Mesenchymal stem cell (in vitro differentiated cells and primary cell): ENCODE data around the gene ATP13A3.
A peak's percentile ranks its signal among the peaks of the same experiment; 100 is the strongest.
"Not testable (repeated sequence)": the region's sequence is repeated elsewhere in the genome, so short reads cannot be mapped to it uniquely, and the experiment has no call there.

Experiments used
- DNase-seq: peaks from one replicate; pipeline ENCODE4 v3.0.0-alpha.2; 2013
- H2AFZ ChIP-seq: one replicate; pipeline ENCODE4 v1.6.1; 2013; ENCODE audit warnings: low read depth, mild to moderate bottlenecking, control low read depth, inconsistent platforms, low read length, moderate library complexity
- H2AK5ac ChIP-seq: 2 replicates; pipeline ENCODE4 v1.6.1; 2013; ENCODE audit warnings: low read length, moderate library complexity, mild to moderate bottlenecking, inconsistent platforms; ENCODE audit not compliant: severe bottlenecking
- H2BK120ac ChIP-seq: one replicate; pipeline ENCODE4 v1.6.1; 2013; ENCODE audit warnings: low read depth, mild to moderate bottlenecking, inconsistent platforms, low read length, moderate library complexity
- H2BK12ac ChIP-seq, 2 experiments: one replicate each; pipeline ENCODE4 v1.6.1; 2013; ENCODE audit warnings: inconsistent platforms in 2 of 2, low read length in 2 of 2, mild to moderate bottlenecking in 2 of 2, moderate library complexity in 2 of 2, control low read depth in 1 of 2
- H2BK15ac ChIP-seq: one replicate; pipeline ENCODE4 v1.6.1; 2013; ENCODE audit warnings: mild to moderate bottlenecking, low read depth, inconsistent platforms; ENCODE audit not compliant: poor library complexity, severe bottlenecking
- H2BK5ac ChIP-seq: 2 replicates; pipeline ENCODE4 v1.6.1; 2013; ENCODE audit warnings: low read depth, mild to moderate bottlenecking, low read length, control low read depth, inconsistent platforms; ENCODE audit not compliant: poor library complexity, severe bottlenecking
- H3K14ac ChIP-seq, 2 experiments: one replicate each; pipeline ENCODE4 v1.6.1; 2013; ENCODE audit warnings: inconsistent platforms in 2 of 2, low read length in 2 of 2, control low read depth in 1 of 2, mild to moderate bottlenecking in 1 of 2, moderate library complexity in 1 of 2
- H3K18ac ChIP-seq, 2 experiments: one replicate each; pipeline ENCODE4 v1.6.1; 2013; ENCODE audit warnings: inconsistent platforms in 2 of 2, low read length in 2 of 2, control low read depth in 1 of 2, low read depth in 1 of 2, mild to moderate bottlenecking in 1 of 2
- H3K23ac ChIP-seq, 2 experiments: one replicate each; pipeline ENCODE4 v1.6.1; 2013; ENCODE audit warnings: inconsistent platforms in 2 of 2, low read length in 2 of 2, mild to moderate bottlenecking in 2 of 2, moderate library complexity in 2 of 2, control low read depth in 1 of 2
- H3K27ac ChIP-seq: 2 replicates; pipeline ENCODE4 v1.5.1; 2013; ENCODE audit warnings: mild to moderate bottlenecking, moderate library complexity, low read length, control low read depth, inconsistent platforms; ENCODE audit not compliant: poor library complexity, severe bottlenecking
- H3K27me3 ChIP-seq, 2 experiments: 2 replicates each; pipeline versions ENCODE4 v1.6.1 to v1.7.0; 2013; ENCODE audit warnings: low read length in 2 of 2, mild to moderate bottlenecking in 2 of 2, moderate library complexity in 2 of 2, control low read depth in 1 of 2, inconsistent platforms in 1 of 2; ENCODE audit not compliant: control insufficient read depth in 1 of 2, insufficient read depth in 1 of 2
- H3K36me3 ChIP-seq, 2 experiments: 2 replicates each; pipeline versions ENCODE4 v1.6.1 to v1.7.0; 2013; ENCODE audit warnings: low read length in 2 of 2, control low read depth in 1 of 2, inconsistent platforms in 1 of 2, low read depth in 1 of 2, mild to moderate bottlenecking in 1 of 2; ENCODE audit not compliant: insufficient read depth in 2 of 2, control insufficient read depth in 1 of 2
- H3K4ac ChIP-seq, 2 experiments: one replicate each; pipeline ENCODE4 v1.6.1; 2013; ENCODE audit warnings: inconsistent platforms in 2 of 2, low read length in 2 of 2, mild to moderate bottlenecking in 2 of 2, moderate library complexity in 2 of 2, control low read depth in 1 of 2, low read depth in 1 of 2
- H3K4me1 ChIP-seq: 2 replicates; pipeline ENCODE4 v1.6.1; 2013; ENCODE audit warnings: low read depth, low read length, control low read depth; ENCODE audit not compliant: control insufficient read depth, insufficient read depth
- H3K4me2 ChIP-seq: 2 replicates; pipeline ENCODE4 v1.6.1; 2013; ENCODE audit warnings: low read length, mild to moderate bottlenecking, inconsistent platforms; ENCODE audit not compliant: poor library complexity, severe bottlenecking
- H3K4me3 ChIP-seq, 2 experiments: 2 replicates each; pipeline versions ENCODE4 v1.5.1 to v1.7.0; 2013; ENCODE audit warnings: low read length in 2 of 2, mild to moderate bottlenecking in 2 of 2, control low read depth in 1 of 2, low read depth in 1 of 2; ENCODE audit not compliant: insufficient read depth in 1 of 2
- H3K79me1 ChIP-seq: replicated peaks from 2 replicates; pipeline ENCODE4 v1.6.1; 2013; ENCODE audit warnings: mild to moderate bottlenecking, control low read depth, low read length, inconsistent platforms; ENCODE audit not compliant: poor library complexity, severe bottlenecking
- H3K9ac ChIP-seq: 2 replicates; pipeline ENCODE4 v1.7.0; 2013; ENCODE audit warnings: mild to moderate bottlenecking, low read length, moderate library complexity
- H3K9me3 ChIP-seq: 2 replicates; pipeline ENCODE4 v1.7.0; 2013; ENCODE audit warnings: mild to moderate bottlenecking, low read length; ENCODE audit not compliant: control insufficient read depth
- H4K8ac ChIP-seq: one replicate; pipeline ENCODE4 v1.6.1; 2013; ENCODE audit warnings: inconsistent platforms, mild to moderate bottlenecking, low read length, moderate library complexity
- H4K91ac ChIP-seq: one replicate; pipeline ENCODE4 v1.6.1; 2013; ENCODE audit warnings: mild to moderate bottlenecking, low read length, inconsistent platforms
- WGBS: methylation state at CpG from one replicate; pipeline ENCODE4 v1.1.7; 2013; ENCODE audit warnings: mixed read lengths; 5-methylcytosine and 5-hydroxymethylcytosine counted together

ATP13A3 gene

DNA sequence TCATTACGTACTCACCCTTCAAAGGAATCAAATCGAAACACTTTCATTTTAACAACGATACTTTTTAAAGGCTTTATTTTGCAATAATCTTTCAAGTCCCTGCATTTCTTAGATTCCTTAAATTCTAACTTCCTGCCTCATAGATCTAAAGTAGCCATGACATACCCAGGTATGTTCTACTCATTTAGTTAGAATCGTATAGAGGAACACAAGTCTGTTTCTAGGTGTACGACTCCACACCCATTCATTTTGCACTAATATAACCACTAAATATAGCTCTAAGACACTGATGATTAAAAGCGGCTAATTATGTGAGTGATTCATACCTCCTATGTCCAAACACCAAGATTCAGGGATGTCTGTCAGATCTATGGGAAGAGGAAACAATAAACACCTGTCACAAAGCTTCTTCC, 1.3 kb downstream of the ATP13A3 start:
- DNase-seq: peak; percentile 56
- Histone ChIP-seq H2BK12ac (peak overlapping the region in 1 of 2 experiments; percentile 90), H3K36me3 (peaks cover 0 to 31% of the 10 kb centered on the region in 2 experiments), H3K27ac (peak overlapping the region; percentile 48), H3K4me2 (peak overlapping the region; percentile 87), H3K9me3 (no peaks in the 10 kb centered on the region), H4K8ac (no peak overlapping the region), H2AFZ (no peak overlapping the region), H2AK5ac (no peak overlapping the region), H2BK15ac (no peak overlapping the region), H3K9ac (peak overlapping the region; percentile 100), H3K23ac (no peak overlapping the region), H3K4ac (no peak overlapping the region), H3K79me1 (peaks cover 2% of the 10 kb centered on the region), H3K4me3 (peak overlapping the region; percentile 79 to 96), H3K18ac (peak overlapping the region in 1 of 2 experiments; percentile 99), H3K14ac (no peak overlapping the region), H2BK5ac (no peak overlapping the region), H3K27me3 (no peaks in the 10 kb centered on the region), H2BK120ac (no peak overlapping the region), H3K4me1 (peaks cover 5% of the 10 kb centered on the region), H4K91ac (no peak overlapping the region)
- WGBS: 24% methylated on average over 3 of the region's 6 CpGs

DNA sequence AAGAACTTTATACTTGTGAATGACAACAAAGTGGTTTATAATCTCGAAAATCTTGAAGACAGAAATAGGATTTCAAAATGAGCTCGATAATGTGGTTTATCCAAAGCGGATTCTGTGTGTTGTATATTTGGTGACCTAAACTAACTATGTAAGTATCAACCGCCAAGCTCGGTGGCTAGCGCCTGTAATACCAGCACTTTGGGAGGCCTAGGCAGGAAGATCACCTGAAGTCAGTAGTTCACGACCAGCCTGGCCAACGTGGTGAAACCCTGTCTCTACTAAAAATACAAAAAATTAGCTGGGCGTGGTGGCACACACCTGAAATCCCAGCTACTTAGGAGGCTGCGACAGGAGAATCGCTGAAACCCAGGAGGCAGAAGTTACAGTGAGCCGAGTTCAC, 2.2 kb downstream of the ATP13A3 start:
- H3K4me1 ChIP-seq: peaks cover 5% of the 10 kb centered on the region
- H3K27me3 ChIP-seq: no peaks in the 10 kb centered on the region
- H2BK120ac ChIP-seq: no peak overlapping the region
- no peak overlapping the region for H2AFZ ChIP-seq
- no peaks in the 10 kb centered on the region for H3K9me3 ChIP-seq
- no peak overlapping the region for H3K4ac ChIP-seq
- H3K18ac ChIP-seq: no peak overlapping the region
- H3K9ac ChIP-seq: peak overlapping the region; percentile 100
- DNase-seq: no peak
- peaks cover 0 to 33% of the 10 kb centered on the region in 2 experiments for H3K36me3 ChIP-seq
- H3K79me1 ChIP-seq: peaks cover 2% of the 10 kb centered on the region
- H2BK5ac ChIP-seq: no peak overlapping the region
- no peak overlapping the region for H3K14ac ChIP-seq
- no peak overlapping the region for H2BK15ac ChIP-seq
- no peak overlapping the region for H3K4me2 ChIP-seq
- no peak overlapping the region for H4K91ac ChIP-seq
- H2BK12ac ChIP-seq: no peak overlapping the region
- H3K23ac ChIP-seq: no peak overlapping the region
- peak overlapping the region in 1 of 2 experiments; percentile 96 for H3K4me3 ChIP-seq
- WGBS: 96% methylated on average over 12 of the region's 12 CpGs
- H4K8ac ChIP-seq: no peak overlapping the region
- H3K27ac ChIP-seq: no peak overlapping the region
- no peak overlapping the region for H2AK5ac ChIP-seq

DNA sequence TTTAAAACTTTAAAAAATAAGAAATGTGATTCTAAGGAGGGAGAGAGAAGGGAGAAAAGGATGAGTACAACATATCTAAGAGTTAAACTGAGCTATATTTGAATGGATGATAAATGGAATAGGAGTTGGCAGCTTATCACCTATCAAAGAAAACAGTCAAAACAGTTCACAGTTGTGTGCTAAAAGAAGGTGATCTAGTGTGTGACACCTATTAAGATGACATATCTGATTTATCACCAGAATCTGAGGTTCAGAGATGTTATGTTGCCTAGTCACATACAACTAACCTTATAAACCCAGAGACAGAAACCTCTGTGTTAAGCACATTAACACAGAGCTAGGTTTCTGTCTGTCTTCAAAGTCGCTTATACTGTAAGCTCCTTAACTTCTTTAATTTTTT, 3.0 kb downstream of the ATP13A3 start:
- no peak overlapping the region for H3K14ac ChIP-seq
- no peak overlapping the region for H2BK15ac ChIP-seq
- H4K91ac ChIP-seq: no peak overlapping the region
- WGBS: no CpG with 5 or more reads among the region's 1 CpG
- peaks cover 2% of the 10 kb centered on the region for H3K79me1 ChIP-seq
- no peak overlapping the region for H3K4ac ChIP-seq
- no peak overlapping the region for H3K4me2 ChIP-seq
- no peak overlapping the region for H3K27ac ChIP-seq
- no peak overlapping the region for H3K23ac ChIP-seq
- H2BK120ac ChIP-seq: no peak overlapping the region
- H2BK5ac ChIP-seq: no peak overlapping the region
- no peak overlapping the region for H4K8ac ChIP-seq
- no peak overlapping the region for H2AK5ac ChIP-seq
- H2AFZ ChIP-seq: no peak overlapping the region
- H3K36me3 ChIP-seq: peaks cover 0 to 37% of the 10 kb centered on the region in 2 experiments
- H3K9ac ChIP-seq: peak overlapping the region; percentile 100
- no peak overlapping the region for H3K18ac ChIP-seq
- H3K9me3 ChIP-seq: no peaks in the 10 kb centered on the region
- peaks cover 5% of the 10 kb centered on the region for H3K4me1 ChIP-seq
- peak overlapping the region in 1 of 2 experiments; percentile 96 for H3K4me3 ChIP-seq
- no peak for DNase-seq
- no peak overlapping the region for H2BK12ac ChIP-seq
- H3K27me3 ChIP-seq: no peaks in the 10 kb centered on the region

DNA sequence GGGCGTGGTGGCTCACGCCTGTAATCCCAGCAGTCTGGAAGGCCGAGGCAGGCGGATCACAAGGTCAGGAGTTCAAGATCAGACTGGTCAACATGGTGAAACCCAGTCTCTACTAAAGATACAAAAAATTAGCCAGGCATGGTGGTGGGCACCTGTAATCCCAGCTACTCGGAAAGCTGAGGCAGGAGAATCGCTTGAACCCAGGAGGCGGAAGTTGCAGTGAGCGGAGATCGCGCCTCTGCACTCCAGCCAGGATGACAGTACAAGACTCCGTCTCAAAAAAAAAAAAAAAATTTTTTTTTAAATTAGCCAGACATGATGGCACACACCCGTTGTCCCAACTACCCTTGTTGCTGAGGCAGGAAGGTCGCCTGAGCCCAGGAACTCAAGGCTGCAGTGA, 4.0 kb downstream of the ATP13A3 start:
- H3K4me3 ChIP-seq: peak overlapping the region in 1 of 2 experiments; percentile 47
- H2BK5ac ChIP-seq, H3K27me3 ChIP-seq, H2AFZ ChIP-seq, H3K23ac ChIP-seq, H3K9me3 ChIP-seq, H3K14ac ChIP-seq, H4K8ac ChIP-seq, H4K91ac ChIP-seq, H3K18ac ChIP-seq, H3K9ac ChIP-seq, H2AK5ac ChIP-seq, H2BK120ac ChIP-seq, H2BK12ac ChIP-seq, H2BK15ac ChIP-seq, H3K4me1 ChIP-seq, H3K4me2 ChIP-seq, H3K4ac ChIP-seq, H3K27ac ChIP-seq, DNase-seq, H3K79me1 ChIP-seq: not testable (repeated sequence)
- peaks cover 0 to 47% of the 10 kb centered on the region in 2 experiments for H3K36me3 ChIP-seq
- WGBS: 91% methylated on average over 13 of the region's 13 CpGs
